OCI-LY7 (cell line): ENCODE results near the gene SPRR2G. TPM values are rescaled to one million over a fixed set of nuclear protein-coding genes. Genes with fewer than 3 reads are reported as not detected.

Experiments used
- BruUV-seq: library from RNA; stranded (reverse); fragments of 400-500 nt; replicated peaks from 2 replicates; lab custom pipeline; 2021; lab: Mats Ljungman, UMichigan
- CTCF ChIA-PET: fragments of 300-600 bp; sonication (Branson Sonifier 250); formaldehyde crosslinking; loops from one replicate; lab custom pipeline; 2022; ENCODE audit warnings: antibody characterized with exemption; ENCODE audit not compliant: unreplicated experiment; lab: Charles Lee
- POLR2A ChIA-PET: fragments of 300-600 bp; sonication (Branson Sonifier 250); formaldehyde crosslinking; loops from one replicate; lab custom pipeline; 2022; ENCODE audit warnings: antibody characterized with exemption; lab: Charles Lee
- DNase-seq: peaks from one replicate; pipeline ENCODE4 v3.0.0-alpha.2; 2015; ENCODE audit warnings: low spot score
- H2AFZ ChIP-seq: fragments of 200-600 bp; sonication (generic), shearing (Covaris generic); 2 replicates; pipeline ENCODE4 v1.6.1; 2014; ENCODE audit warnings: mild to moderate bottlenecking, antibody characterized with exemption, low read length, moderate library complexity
- H3K27ac ChIP-seq: fragments of 200-600 bp; sonication (generic); 2 replicates; pipeline ENCODE4 v1.5.1; 2014; ENCODE audit warnings: mixed run types, low read depth, mild to moderate bottlenecking, moderate library complexity, low read length, inconsistent platforms; ENCODE audit not compliant: poor library complexity, severe bottlenecking
- H3K36me3 ChIP-seq: fragments of 200-600 bp; sonication (generic); 2 replicates; pipeline ENCODE4 v1.6.1; 2014; ENCODE audit warnings: mild to moderate bottlenecking, antibody characterized with exemption, low read length, moderate library complexity, mixed read lengths; ENCODE audit not compliant: insufficient read depth
- H3K4me1 ChIP-seq: fragments of 200-600 bp; sonication (generic); 2 replicates; pipeline ENCODE4 v1.5.1; 2014; ENCODE audit warnings: mild to moderate bottlenecking, low read length; ENCODE audit not compliant: insufficient read depth, poor library complexity, severe bottlenecking
- H3K4me2 ChIP-seq: fragments of 200-600 bp; sonication (generic); 2 replicates; pipeline ENCODE4 v1.6.1; 2014; ENCODE audit warnings: mild to moderate bottlenecking, low read length
- H3K4me3 ChIP-seq: fragments of 200-600 bp; sonication (generic); 2 replicates; pipeline ENCODE4 v1.5.1; 2014; ENCODE audit warnings: mild to moderate bottlenecking, low read depth, low read length; ENCODE audit not compliant: poor library complexity, severe bottlenecking
- H3K79me2 ChIP-seq: fragments of 200-600 bp; sonication (generic); 2 replicates; pipeline ENCODE4 v1.6.1; 2016; ENCODE audit warnings: low read depth, mild to moderate bottlenecking, low read length, moderate library complexity, mixed read lengths; ENCODE audit not compliant: insufficient read depth
- H3K9me2 ChIP-seq: fragments of 200-600 bp; sonication (generic); 2 replicates; pipeline ENCODE4 v1.6.1; 2016; ENCODE audit warnings: mild to moderate bottlenecking, low read length, mixed read lengths; ENCODE audit not compliant: insufficient read depth
- H3K9me3 ChIP-seq: fragments of 200-600 bp; sonication (generic); 2 replicates; pipeline ENCODE4 v1.6.1; 2014; ENCODE audit warnings: mild to moderate bottlenecking, mixed run types, low read length, mixed read lengths
- H4K20me1 ChIP-seq: fragments of 200-600 bp; sonication (generic); 2 replicates; pipeline ENCODE4 v1.6.1; 2014; ENCODE audit warnings: mild to moderate bottlenecking, antibody characterized with exemption, low read length, moderate library complexity, mixed read lengths; ENCODE audit not compliant: insufficient read depth
- CTCF ChIP-seq: fragments of 200-600 bp; sonication (generic); conservative IDR thresholded peaks from 2 replicates; pipeline ENCODE4 v1.5.1; 2014; ENCODE audit warnings: mild to moderate bottlenecking, antibody characterized with exemption, low read length, moderate library complexity, mixed read lengths
- EZH2phosphoT487 ChIP-seq: fragments of 200-600 bp; sonication (generic); IDR thresholded peaks from 2 replicates; pipeline ENCODE4 v1.6.1; 2018; ENCODE audit warnings: low read depth, borderline replicate concordance, mild to moderate bottlenecking, mixed run types, antibody characterized with exemption, low read length, moderate library complexity, mixed read lengths
- intact Hi-C: fragments of 100-400 bp; cut with micrococcal nuclease; formaldehyde crosslinking; loops from one replicate; pipeline ENCODE4 v1.10.0; 2022; ENCODE audit not compliant: unreplicated experiment
- total RNA-seq, 2 experiments: library from RNA; depleted of rRNA in 1 of 2; stranded (reverse); fragments of >200 nt in 1 of 2; shearing (Covaris generic) in 1 of 2; gene quantifications; 2 replicates each; pipeline ENCODE4 v1.2.3, GENCODE V29; 2014 to 2022

Gene SPRR2G
- total RNA-seq, 2 experiments from 2014 or later: not detected

GRCh38 chr1:153168686-153169085, 18.0 kb upstream of the SPRR2G start:
- intact Hi-C loops: no loop called here
- no peak overlapping the region for H2AFZ ChIP-seq
- CTCF ChIA-PET: no interaction called here
- POLR2A ChIA-PET: no interaction called here
- no peak for DNase-seq
- no peak overlapping the region for H3K4me3 ChIP-seq
- H3K4me1 ChIP-seq: no peaks in the 10 kb centered on the region
- no peaks in the 10 kb centered on the region for H3K79me2 ChIP-seq
- H3K27ac ChIP-seq: no peak overlapping the region
- H3K9me2 ChIP-seq: no peaks in the 10 kb centered on the region
- BruUV-seq: no TSS peak
- no peak overlapping the region for H3K4me2 ChIP-seq
- H3K36me3 ChIP-seq: no peaks in the 10 kb centered on the region
- no peaks in the 10 kb centered on the region for H3K9me3 ChIP-seq
- no peaks in the 10 kb centered on the region for H4K20me1 ChIP-seq
- TF ChIP-seq EZH2phosphoT487 (no peak), CTCF (no peak)

- ChIA-PET POLR2A (no interaction called here), CTCF (no interaction called here)
Observed at GRCh38 chr1:153155541-153155940, 4.9 kb upstream of the SPRR2G start.

GRCh38 chr1:153152481-153152880, 1.8 kb upstream of the SPRR2G start:
- no peaks in the 10 kb centered on the region for H3K9me3 ChIP-seq
- H3K79me2 ChIP-seq: no peaks in the 10 kb centered on the region
- H3K4me1 ChIP-seq: no peaks in the 10 kb centered on the region
- intact Hi-C loops: no loop called here
- no peak overlapping the region for H3K27ac ChIP-seq
- H4K20me1 ChIP-seq: no peaks in the 10 kb centered on the region
- H3K9me2 ChIP-seq: no peaks in the 10 kb centered on the region
- ChIA-PET POLR2A (no interaction called here), CTCF (no interaction called here)
- no peak overlapping the region for H3K4me3 ChIP-seq
- no peak for DNase-seq
- no peak overlapping the region for H3K4me2 ChIP-seq
- H2AFZ ChIP-seq: no peak overlapping the region
- no peak for TF ChIP-seq EZH2phosphoT487
- no peak for TF ChIP-seq CTCF
- no peaks in the 10 kb centered on the region for H3K36me3 ChIP-seq
- no TSS peak for BruUV-seq

More at GRCh38 chr1:153155541-153155940, 4.9 kb upstream of the SPRR2G start:
- intact Hi-C loops: no loop called here
- Histone ChIP-seq H4K20me1 (no peaks in the 10 kb centered on the region), H3K4me1 (no peaks in the 10 kb centered on the region), H2AFZ (no peak overlapping the region), H3K9me2 (no peaks in the 10 kb centered on the region), H3K9me3 (no peaks in the 10 kb centered on the region), H3K4me3 (no peak overlapping the region), H3K27ac (no peak overlapping the region), H3K36me3 (no peaks in the 10 kb centered on the region), H3K4me2 (no peak overlapping the region), H3K79me2 (no peaks in the 10 kb centered on the region)
- BruUV-seq: no TSS peak
- no peak for DNase-seq
- TF ChIP-seq CTCF (no peak), EZH2phosphoT487 (no peak)
